K562 (cell line): ENCODE data around the gene INA. TPM values are rescaled to one million over a fixed set of nuclear protein-coding genes. Genes with fewer than 3 reads are reported as not detected.
A peak's percentile ranks its signal among the peaks of the same experiment; 100 is the strongest.

Source experiments
- ATAC-seq: fragments of 200-7000 bp; cut with Tn5 transposase; 3 replicates; pipeline ENCODE4 v1.9.1; 2020; ENCODE audit warnings: moderate library complexity
- BruUV-seq: library from RNA; stranded (reverse); fragments of 400-500 nt; replicated peaks from 2 replicates; lab custom pipeline; 2021; lab: Mats Ljungman, UMichigan
- CTCF ChIA-PET: fragments of 300-600 bp; formaldehyde crosslinking; extraction: SDS; loops from one replicate; lab custom pipeline; 2021; ENCODE audit warnings: low intra/inter-chr PET ratio; lab: Yijun Ruan, JAX
- POLR2A ChIA-PET: fragments of 300-600, 350-650 bp; sonication (Branson Sonifier 250); formaldehyde crosslinking; extraction: SDS; loops from one replicate; lab custom pipeline; 2021; ENCODE audit warnings: antibody characterized with exemption, inconsistent platforms; lab: Yijun Ruan, JAX
- DNase-seq, 4 experiments: peaks; one replicate each; pipeline versions ENCODE4 v3.0.0 to v3.0.0-alpha.2; 2011 to 2018; ENCODE audit warnings: low spot score in 3 of 4, mixed read lengths in 3 of 4; ENCODE audit errors: extremely low read depth in 1 of 4
- FAIRE-seq: peaks from 2 replicates; lab custom pipeline; 2011; peaks lifted over from hg19 to GRCh38; lab: Jason Lieb, UNC
- H2AFZ ChIP-seq: 2 replicates; pipeline ENCODE4 v1.6.0; 2011; ENCODE audit warnings: low read depth, low read length, control low read depth, inconsistent platforms
- H3K27ac ChIP-seq: fragments of 200-600 bp; 3 replicates; pipeline ENCODE4 v1.8.0; 2011; ENCODE audit warnings: low read depth, mild to moderate bottlenecking, control low read depth, inconsistent platforms, low read length, moderate library complexity, mixed read lengths; ENCODE audit errors: extremely low read depth
- H3K27me3 ChIP-seq, 2 experiments: fragments of 300-600 bp in 1 of 2; 2 replicates in 1 of 2; 3 replicates in 1 of 2; pipeline versions ENCODE4 v1.6.0 to v1.8.0; 2011; ENCODE audit warnings: inconsistent platforms in 2 of 2, low read length in 2 of 2, mild to moderate bottlenecking in 1 of 2, mixed read lengths in 1 of 2, moderate library complexity in 1 of 2; ENCODE audit not compliant: control insufficient read depth in 2 of 2, insufficient read depth in 2 of 2
- H3K36me3 ChIP-seq: fragments of 300-600 bp; 3 replicates; pipeline ENCODE4 v1.8.0; 2011; ENCODE audit warnings: mild to moderate bottlenecking, low read length, inconsistent platforms; ENCODE audit not compliant: control insufficient read depth, insufficient read depth
- H3K4me1 ChIP-seq, 2 experiments: fragments of 200-600 bp in 1 of 2; replicated peaks in 1 of 2; 2 replicates in 1 of 2; 3 replicates in 1 of 2; pipeline versions ENCODE4 v1.5.1 to v1.8.0; 2011; ENCODE audit warnings: inconsistent platforms in 2 of 2, low read length in 2 of 2, mild to moderate bottlenecking in 1 of 2, mixed read lengths in 1 of 2, moderate library complexity in 1 of 2; ENCODE audit not compliant: control insufficient read depth in 2 of 2, insufficient read depth in 2 of 2
- H3K4me2 ChIP-seq: 2 replicates; pipeline ENCODE4 v1.6.1; 2011; ENCODE audit warnings: low read length, control low read depth, inconsistent platforms, mixed read lengths; ENCODE audit not compliant: insufficient read depth
- H3K4me3 ChIP-seq: fragments of 200-600 bp; sonication (generic), shearing (Covaris generic); 2 replicates; pipeline ENCODE4 v1.5.1; 2016; ENCODE audit warnings: control low read depth, inconsistent platforms
- H3K79me2 ChIP-seq: fragments of 200-600 bp; 3 replicates; pipeline ENCODE4 v1.8.0; 2011; ENCODE audit warnings: low read length, inconsistent platforms; ENCODE audit not compliant: control insufficient read depth, insufficient read depth
- H3K9ac ChIP-seq, 2 experiments: 2 replicates each; pipeline versions ENCODE4 v1.6.0 to v1.6.1; 2011; ENCODE audit warnings: low read depth in 2 of 2, low read length in 2 of 2, control low read depth in 1 of 2, inconsistent platforms in 1 of 2, mild to moderate bottlenecking in 1 of 2, mixed read lengths in 1 of 2; ENCODE audit not compliant: insufficient read depth in 1 of 2
- H3K9me1 ChIP-seq: one replicate; pipeline ENCODE4 v1.6.0; 2011; ENCODE audit warnings: inconsistent platforms, mild to moderate bottlenecking, low read length, moderate library complexity; ENCODE audit not compliant: control insufficient read depth, insufficient read depth
- H3K9me3 ChIP-seq: replicated peaks from 2 replicates; pipeline ENCODE4 v1.5.1; 2011; ENCODE audit warnings: low read depth, low read length, inconsistent platforms; ENCODE audit not compliant: control insufficient read depth, insufficient read depth
- H4K20me1 ChIP-seq: replicated peaks from 2 replicates; pipeline ENCODE4 v1.6.1; 2011; ENCODE audit warnings: low read length, inconsistent platforms, mixed read lengths; ENCODE audit not compliant: control insufficient read depth, insufficient read depth
- KHSRP ChIP-seq: fragments of 450-650 bp; IDR thresholded peaks from 2 replicates; pipeline ENCODE4 v1.6.1; 2017
- WGBS: fragments of 100-300 bp; shearing (Covaris generic); methylation state at CpG from one replicate; pipeline ENCODE4 v1.1.6; 2016; ENCODE audit warnings: low coverage, mixed read lengths; ENCODE audit not compliant: insufficient coverage; ENCODE audit errors: missing lambda C conversion rate; 5-methylcytosine and 5-hydroxymethylcytosine counted together
- in situ Hi-C: fragments of 300-500 bp; cut with MboI; formaldehyde crosslinking; loops from 4 replicates; pipeline ENCODE4 v1.15.0; 2018; ENCODE audit warnings: inconsistent platforms, mixed read lengths
- intact Hi-C: fragments of 100-400 bp; cut with micrococcal nuclease; formaldehyde crosslinking; loops from 2 replicates; pipeline ENCODE4 v1.14.2; 2022
- polyA plus RNA-seq, 8 experiments: library from polyadenylated mRNA; depleted of rRNA in 4 of 8; stranded (reverse) in 5 of 8; unstranded in 3 of 8; fragments of >200 nt; fragmentation: Nextera tagmentation in 2 of 8; fragmentation: Illumina TruSeq in 1 of 8; extraction: Ambion mirVana in 2 of 8; extraction: Trizol in 1 of 8; gene quantifications; 2 replicates each; pipeline versions ENCODE4 v1.2.1 to v1.2.3, GENCODE V29; 2011 to 2014; ENCODE audit warnings: inconsistent platforms in 1 of 8, missing spikeins in 1 of 8
- total RNA-seq, 7 experiments: library from RNA; depleted of rRNA in 6 of 7; stranded (reverse); fragments of >200 nt in 6 of 7; fragmentation: Illumina TruSeq in 2 of 7; extraction: Trizol in 2 of 7; gene quantifications; 2 replicates each; pipeline versions ENCODE4 v1.2.1 to v1.2.3, GENCODE V29; 2011 to 2021; ENCODE audit warnings: low replicate concordance in 1 of 7
- TF ChIP-seq, protein P1 (sequence below), 3 experiments: IDR thresholded peaks in 2 of 3; conservative IDR thresholded peaks in 1 of 3; 2 replicates each; pipeline ENCODE4 v1.5.1; 2011 to 2012; ENCODE audit warnings: low read length in 3 of 3, mild to moderate bottlenecking in 3 of 3, control low read depth in 2 of 3, improper control_type of control experiment in 1 of 3, inconsistent platforms in 1 of 3, low read depth in 1 of 3, mixed read lengths in 1 of 3, moderate library complexity in 1 of 3; ENCODE audit not compliant: insufficient read depth in 2 of 3
- TF ChIP-seq, protein P2 (sequence below), 2 experiments: IDR thresholded peaks; 2 replicates each; pipeline ENCODE4 v1.6.1; 2011; ENCODE audit warnings: borderline replicate concordance in 1 of 2, control low read depth in 1 of 2, low read depth in 1 of 2, low read length in 1 of 2, mild to moderate bottlenecking in 1 of 2, mixed read lengths in 1 of 2, moderate library complexity in 1 of 2; ENCODE audit not compliant: insufficient read depth in 1 of 2, insufficient read length in 1 of 2, poor library complexity in 1 of 2, severe bottlenecking in 1 of 2; ENCODE audit errors: extremely low read depth in 1 of 2
- TF ChIP-seq, protein P3 (sequence below): IDR thresholded peaks from 2 replicates; pipeline ENCODE4 v1.6.1; 2016; ENCODE audit warnings: missing genetic modification characterization, missing compliant biosample characterization

The INA gene
- total and polyA plus RNA-seq, 9 of the 15 experiments (the other 6 are each of a cell fraction or from before 2014, with no cell fraction given), result not detected

DNA sequence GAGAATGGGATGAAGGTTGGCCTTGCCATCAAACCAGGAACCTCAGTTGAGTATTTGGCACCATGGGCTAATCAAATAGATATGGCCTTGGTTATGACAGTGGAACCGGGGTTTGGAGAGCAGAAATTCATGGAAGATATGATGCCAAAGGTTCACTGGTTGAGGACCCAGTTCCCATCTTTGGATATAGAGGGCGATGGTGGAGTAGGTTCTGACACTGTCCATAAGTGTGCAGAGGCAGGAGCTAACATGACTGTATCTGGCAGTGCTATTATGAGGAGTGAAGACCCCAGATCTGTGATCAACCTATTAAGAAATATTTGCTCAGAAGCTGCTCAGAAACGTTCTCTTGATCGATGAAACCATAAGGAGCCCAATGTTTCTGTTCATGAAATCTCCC lies 30.6 kb upstream of the INA start:
- Histone ChIP-seq H3K4me1 (no peaks in the 10 kb centered on the region), H3K36me3 (no peaks in the 10 kb centered on the region), H3K79me2 (no peaks in the 10 kb centered on the region), H3K4me2 (no peak overlapping the region), H3K27ac (no peak overlapping the region), H3K9ac (no peak overlapping the region), H3K9me1 (no peaks in the 10 kb centered on the region), H4K20me1 (no peaks in the 10 kb centered on the region), H3K27me3 (no peaks in the 10 kb centered on the region), H3K4me3 (no peak overlapping the region), H2AFZ (no peak overlapping the region), H3K9me3 (no peaks in the 10 kb centered on the region)
- in situ Hi-C loops, result loop anchor here (10.0 kb wide), 2 partner anchors 162 to 412 kb away; partner anchors contain the start of gene CYP17A1
- FAIRE-seq, result no peak
- intact Hi-C loops, result loop anchor here (2.0 kb wide), 1 partner anchor 412 kb away; no protein-coding TSS in a partner anchor
- BruUV-seq, result no TSS peak
- TF ChIP-seq, protein P1, sequence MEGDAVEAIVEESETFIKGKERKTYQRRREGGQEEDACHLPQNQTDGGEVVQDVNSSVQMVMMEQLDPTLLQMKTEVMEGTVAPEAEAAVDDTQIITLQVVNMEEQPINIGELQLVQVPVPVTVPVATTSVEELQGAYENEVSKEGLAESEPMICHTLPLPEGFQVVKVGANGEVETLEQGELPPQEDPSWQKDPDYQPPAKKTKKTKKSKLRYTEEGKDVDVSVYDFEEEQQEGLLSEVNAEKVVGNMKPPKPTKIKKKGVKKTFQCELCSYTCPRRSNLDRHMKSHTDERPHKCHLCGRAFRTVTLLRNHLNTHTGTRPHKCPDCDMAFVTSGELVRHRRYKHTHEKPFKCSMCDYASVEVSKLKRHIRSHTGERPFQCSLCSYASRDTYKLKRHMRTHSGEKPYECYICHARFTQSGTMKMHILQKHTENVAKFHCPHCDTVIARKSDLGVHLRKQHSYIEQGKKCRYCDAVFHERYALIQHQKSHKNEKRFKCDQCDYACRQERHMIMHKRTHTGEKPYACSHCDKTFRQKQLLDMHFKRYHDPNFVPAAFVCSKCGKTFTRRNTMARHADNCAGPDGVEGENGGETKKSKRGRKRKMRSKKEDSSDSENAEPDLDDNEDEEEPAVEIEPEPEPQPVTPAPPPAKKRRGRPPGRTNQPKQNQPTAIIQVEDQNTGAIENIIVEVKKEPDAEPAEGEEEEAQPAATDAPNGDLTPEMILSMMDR (IDR thresholded peaks at IDR 0.05 in 2 of 3, conservative IDR thresholded peaks at IDR 0.05 in 1 of 3; ENCODE audit: insufficient read depth in 2 of 3, low read depth in 1 of 3, low read length in 3 of 3), result peak in 1 of 3 experiments; percentile 21; a peak in 1 of 6 replicates
- TF ChIP-seq KHSRP, result no peak
- no peak for DNase-seq
- CTCF ChIA-PET, result interaction anchor here (1.0 kb wide), 1 partner anchor 87 kb away, joined by 3 read pairs; no protein-coding TSS in a partner anchor
- POLR2A ChIA-PET, result no interaction called here
- 0% methylated on average over 4 of the region's 4 CpGs for WGBS
- peak; percentile 57; the same call in 2 of the 3 replicates for ATAC-seq

DNA sequence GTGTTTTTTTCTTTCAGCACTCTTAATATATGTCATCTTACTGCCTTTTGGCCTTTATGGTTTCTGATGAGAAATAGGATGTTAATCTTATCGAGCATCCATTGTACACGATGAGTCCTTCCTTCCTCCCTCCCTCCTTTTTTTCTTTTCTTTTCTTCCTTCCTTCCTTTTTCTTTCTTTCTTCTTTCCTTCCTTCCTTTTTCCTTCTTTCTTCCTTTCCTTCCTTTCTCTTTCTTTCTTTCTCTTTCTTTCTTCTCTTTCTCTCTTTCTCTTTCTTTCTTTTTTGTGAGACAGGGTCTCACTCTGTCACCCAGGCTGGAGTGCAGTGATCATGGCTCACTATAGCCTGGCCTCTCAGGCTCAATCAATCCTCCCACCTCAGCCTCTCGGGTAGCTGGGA lies 22.8 kb upstream of the INA start:
- DNase-seq (no peak), FAIRE-seq (no peak), ATAC-seq (no peak)
- in situ Hi-C loops, result no loop called here
- Histone ChIP-seq H4K20me1 (no peaks in the 10 kb centered on the region), H2AFZ (no peak overlapping the region), H3K79me2 (no peaks in the 10 kb centered on the region), H3K9me1 (no peaks in the 10 kb centered on the region), H3K36me3 (no peaks in the 10 kb centered on the region), H3K27me3 (no peaks in the 10 kb centered on the region), H3K27ac (no peak overlapping the region), H3K4me3 (no peak overlapping the region), H3K4me2 (no peak overlapping the region), H3K9ac (no peak overlapping the region), H3K4me1 (peaks cover 0 to 4% of the 10 kb centered on the region in 2 experiments; a peak in 3 of 5 replicates), H3K9me3 (no peaks in the 10 kb centered on the region)
- ChIA-PET POLR2A (no interaction called here), CTCF (no interaction called here)
- TF ChIP-seq, protein P2, sequence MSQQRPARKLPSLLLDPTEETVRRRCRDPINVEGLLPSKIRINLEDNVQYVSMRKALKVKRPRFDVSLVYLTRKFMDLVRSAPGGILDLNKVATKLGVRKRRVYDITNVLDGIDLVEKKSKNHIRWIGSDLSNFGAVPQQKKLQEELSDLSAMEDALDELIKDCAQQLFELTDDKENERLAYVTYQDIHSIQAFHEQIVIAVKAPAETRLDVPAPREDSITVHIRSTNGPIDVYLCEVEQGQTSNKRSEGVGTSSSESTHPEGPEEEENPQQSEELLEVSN (IDR thresholded peaks at IDR 0.05; ENCODE audit: borderline replicate concordance in 1 of 2, extremely low read depth in 1 of 2, insufficient read depth in 1 of 2, insufficient read length in 1 of 2, low read depth in 1 of 2, low read length in 1 of 2, poor library complexity in 1 of 2, severe bottlenecking in 1 of 2), result no peak
- TF ChIP-seq, protein P3, sequence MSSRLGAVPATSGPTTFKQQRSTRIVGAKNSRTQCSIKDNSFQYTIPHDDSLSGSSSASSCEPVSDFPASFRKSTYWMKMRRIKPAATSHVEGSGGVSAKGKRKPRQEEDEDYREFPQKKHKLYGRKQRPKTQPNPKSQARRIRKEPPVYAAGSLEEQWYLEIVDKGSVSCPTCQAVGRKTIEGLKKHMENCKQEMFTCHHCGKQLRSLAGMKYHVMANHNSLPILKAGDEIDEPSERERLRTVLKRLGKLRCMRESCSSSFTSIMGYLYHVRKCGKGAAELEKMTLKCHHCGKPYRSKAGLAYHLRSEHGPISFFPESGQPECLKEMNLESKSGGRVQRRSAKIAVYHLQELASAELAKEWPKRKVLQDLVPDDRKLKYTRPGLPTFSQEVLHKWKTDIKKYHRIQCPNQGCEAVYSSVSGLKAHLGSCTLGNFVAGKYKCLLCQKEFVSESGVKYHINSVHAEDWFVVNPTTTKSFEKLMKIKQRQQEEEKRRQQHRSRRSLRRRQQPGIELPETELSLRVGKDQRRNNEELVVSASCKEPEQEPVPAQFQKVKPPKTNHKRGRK (tag), result peak; percentile 88
- BruUV-seq, result no TSS peak
- intact Hi-C loops, result no loop called here
- 6% methylated on average over 2 of the region's 3 CpGs for WGBS
